ENCODE results near the gene PTPN14.

DNA sequence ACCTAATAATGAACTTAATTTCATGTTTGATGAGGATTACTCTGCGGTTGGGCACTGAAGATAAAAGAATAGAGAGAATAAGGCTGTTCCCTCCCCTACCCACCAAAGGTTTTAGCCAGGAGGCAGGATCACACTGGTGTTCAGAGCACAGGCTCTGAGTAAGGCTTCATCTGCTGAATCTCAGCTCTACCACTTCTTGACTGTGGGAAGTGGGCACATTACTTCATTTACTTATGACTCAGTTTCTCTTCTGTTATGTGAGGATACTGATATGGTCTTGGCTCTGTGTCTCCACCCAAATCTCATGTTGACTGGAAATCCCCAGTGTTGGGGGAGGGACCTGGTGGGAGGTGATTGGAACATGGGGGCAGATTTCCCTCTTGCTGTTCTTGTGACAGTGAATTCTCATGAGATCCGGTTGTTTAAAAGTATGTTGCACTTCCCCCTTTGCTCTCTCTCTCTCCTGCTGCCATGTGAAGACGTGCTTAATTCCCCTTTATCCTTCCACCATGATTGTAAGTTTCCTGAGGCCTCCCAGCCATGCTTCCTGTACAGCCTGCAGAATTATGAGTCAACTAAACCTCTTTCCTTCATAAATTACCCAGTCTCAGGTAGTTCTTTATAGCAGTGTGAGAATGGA lies 190.8 kb downstream of the PTPN14 start:
- TF ChIP-seq, protein P1, sequence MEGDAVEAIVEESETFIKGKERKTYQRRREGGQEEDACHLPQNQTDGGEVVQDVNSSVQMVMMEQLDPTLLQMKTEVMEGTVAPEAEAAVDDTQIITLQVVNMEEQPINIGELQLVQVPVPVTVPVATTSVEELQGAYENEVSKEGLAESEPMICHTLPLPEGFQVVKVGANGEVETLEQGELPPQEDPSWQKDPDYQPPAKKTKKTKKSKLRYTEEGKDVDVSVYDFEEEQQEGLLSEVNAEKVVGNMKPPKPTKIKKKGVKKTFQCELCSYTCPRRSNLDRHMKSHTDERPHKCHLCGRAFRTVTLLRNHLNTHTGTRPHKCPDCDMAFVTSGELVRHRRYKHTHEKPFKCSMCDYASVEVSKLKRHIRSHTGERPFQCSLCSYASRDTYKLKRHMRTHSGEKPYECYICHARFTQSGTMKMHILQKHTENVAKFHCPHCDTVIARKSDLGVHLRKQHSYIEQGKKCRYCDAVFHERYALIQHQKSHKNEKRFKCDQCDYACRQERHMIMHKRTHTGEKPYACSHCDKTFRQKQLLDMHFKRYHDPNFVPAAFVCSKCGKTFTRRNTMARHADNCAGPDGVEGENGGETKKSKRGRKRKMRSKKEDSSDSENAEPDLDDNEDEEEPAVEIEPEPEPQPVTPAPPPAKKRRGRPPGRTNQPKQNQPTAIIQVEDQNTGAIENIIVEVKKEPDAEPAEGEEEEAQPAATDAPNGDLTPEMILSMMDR (IDR thresholded peaks at IDR 0.05) = no peak
- TF ChIP-seq POLR2A (IDR thresholded peaks at IDR 0.05) = no peak
